NT2/D1 (cell line): Measurements from ENCODE around the gene SYN1.
"Not testable (repeated sequence)": the region's sequence is repeated elsewhere in the genome, so short reads cannot be mapped to it uniquely, and the experiment has no call there.

ENCODE experiments used
- DNase-seq: peaks from one replicate; pipeline ENCODE4 v3.0.0-alpha.2; 2011; ENCODE audit warnings: low read depth, low spot score
- H3K27me3 ChIP-seq: 2 replicates; pipeline ENCODE4 v1.6.0; 2011; ENCODE audit warnings: mild to moderate bottlenecking; ENCODE audit not compliant: insufficient read length, insufficient read depth
- H3K36me3 ChIP-seq: 2 replicates; pipeline ENCODE4 v1.6.1; 2011; ENCODE audit warnings: mild to moderate bottlenecking, low read length, mixed read lengths; ENCODE audit not compliant: insufficient read depth, insufficient read length
- H3K4me1 ChIP-seq: 2 replicates; pipeline ENCODE4 v1.5.1; 2011; ENCODE audit not compliant: insufficient read depth, insufficient read length
- H3K4me3 ChIP-seq: 2 replicates; pipeline ENCODE4 v1.5.1; 2011; ENCODE audit warnings: low read depth; ENCODE audit not compliant: insufficient read length
- H3K9ac ChIP-seq: 2 replicates; pipeline ENCODE4 v1.6.0; 2011; ENCODE audit warnings: low read depth; ENCODE audit not compliant: insufficient read length
- H3K9me3 ChIP-seq: 2 replicates; pipeline ENCODE4 v1.5.1; 2011; ENCODE audit warnings: mild to moderate bottlenecking, low read length; ENCODE audit not compliant: insufficient read depth
- SUZ12 ChIP-seq: IDR thresholded peaks from 2 replicates; pipeline ENCODE4 v1.6.1; 2011; ENCODE audit not compliant: insufficient read length, insufficient read depth; ENCODE audit errors: extremely low read depth
- YY1 ChIP-seq: IDR thresholded peaks from 2 replicates; pipeline ENCODE4 v1.6.1; 2011; ENCODE audit not compliant: insufficient read length, insufficient read depth
- ZNF274 ChIP-seq: IDR thresholded peaks from 2 replicates; pipeline ENCODE4 v1.6.1; 2011; ENCODE audit warnings: mild to moderate bottlenecking, low read depth, low read length

SYN1 gene

GRCh38 chrX:47619486-47620302 lies at the start of gene SYN1:
SYN1 (minus strand) TSS chrX:47619857; CDS start chrX:47619728, 129 bp downstream.
- peaks cover 5% of the 10 kb centered on the region for H3K4me1 ChIP-seq
- TF ChIP-seq ZNF274 (no peak), YY1 (no peak)
- DNase-seq = peak; percentile 74
- H3K9ac ChIP-seq = no peak within 1 kb of the TSS
- no peaks in the 10 kb centered on the region for H3K9me3 ChIP-seq
- H3K4me3 ChIP-seq = peak within 1 kb of the TSS; percentile 44
- H3K36me3 ChIP-seq = no peaks in the 10 kb centered on the region
- H3K27me3 ChIP-seq = peaks cover 48% of the 10 kb centered on the region

- not testable (repeated sequence) for H3K4me3 ChIP-seq, H3K4me1 ChIP-seq, H3K9me3 ChIP-seq, H3K36me3 ChIP-seq, H3K27me3 ChIP-seq, H3K9ac ChIP-seq, DNase-seq
These were observed 46.1 kb upstream of the SYN1 start for GRCh38 chrX:47665797-47666196.

- H3K27me3 ChIP-seq = no peaks in the 10 kb centered on the region
These were observed 45.1 kb upstream of the SYN1 start for GRCh38 chrX:47664737-47665136.

GRCh38 chrX:47662144-47662657 lies 42.5 kb upstream of the SYN1 start:
- H3K9me3 ChIP-seq = peaks cover 10% of the 10 kb centered on the region
- H3K4me3 ChIP-seq = no peak overlapping the region
- H3K36me3 ChIP-seq = peaks cover 7% of the 10 kb centered on the region
- no peaks in the 10 kb centered on the region for H3K27me3 ChIP-seq
- no peak for TF ChIP-seq ZNF274
- TF ChIP-seq YY1 = no peak
- TF ChIP-seq SUZ12 = no peak
- H3K4me1 ChIP-seq = peaks cover 2% of the 10 kb centered on the region
- no peak overlapping the region for H3K9ac ChIP-seq
- no peak for DNase-seq

More at GRCh38 chrX:47664737-47665136, 45.1 kb upstream of the SYN1 start:
- no peak for TF ChIP-seq YY1
- TF ChIP-seq SUZ12 = no peak
- no peak for TF ChIP-seq ZNF274
- Histone ChIP-seq H3K4me1 (no peaks in the 10 kb centered on the region), H3K9me3 (peaks cover 6% of the 10 kb centered on the region), H3K9ac (no peak overlapping the region), H3K36me3 (no peaks in the 10 kb centered on the region), H3K4me3 (no peak overlapping the region)
- no peak for DNase-seq

GRCh38 chrX:47661539-47661938 lies 41.9 kb upstream of the SYN1 start:
- Histone ChIP-seq H3K9ac (no peak overlapping the region), H3K9me3 (peaks cover 10% of the 10 kb centered on the region), H3K4me1 (peaks cover 2% of the 10 kb centered on the region), H3K4me3 (no peak overlapping the region), H3K36me3 (peaks cover 14% of the 10 kb centered on the region), H3K27me3 (no peaks in the 10 kb centered on the region)
- no peak for DNase-seq
- TF ChIP-seq SUZ12 (no peak), ZNF274 (no peak), YY1 (no peak)

- Histone ChIP-seq H3K36me3 (peaks cover 29% of the 10 kb centered on the region), H3K9ac (no peak overlapping the region), H3K9me3 (peaks cover 10% of the 10 kb centered on the region), H3K27me3 (no peaks in the 10 kb centered on the region), H3K4me3 (peak overlapping the region; percentile 80), H3K4me1 (peaks cover 2% of the 10 kb centered on the region)
- TF ChIP-seq ZNF274 (no peak), SUZ12 (no peak), YY1 (no peak)
- DNase-seq = no peak
These were observed 39.7 kb upstream of the SYN1 start for GRCh38 chrX:47659421-47659726.

GRCh38 chrX:47658684-47659420 lies 39.2 kb upstream of the SYN1 start, which contains the start of gene UXT:
UXT (minus strand) TSS chrX:47659180; CDS start chrX:47658927, 253 bp downstream.
- peak; percentile 92 for DNase-seq
- Histone ChIP-seq H3K36me3 (peaks cover 30% of the 10 kb centered on the region), H3K9ac (peak within 1 kb of the TSS; percentile 83), H3K27me3 (no peaks in the 10 kb centered on the region), H3K4me1 (peaks cover 2% of the 10 kb centered on the region), H3K9me3 (peaks cover 10% of the 10 kb centered on the region), H3K4me3 (peak within 1 kb of the TSS; percentile 80)
- TF ChIP-seq YY1 = peak; percentile 40
- TF ChIP-seq ZNF274 = no peak
- TF ChIP-seq SUZ12 = no peak
